Activated T-helper 1 cell treated with anti-CD3 and anti-CD28 coated beads, Interleukin-12 subunit alpha, Interleukin-12 subunit beta, Interleukin-2, Interleukin-4 antibody, amounts not matched to agents 30 ng/mL and 10 ng/mL and 1 ng/mL, durations not matched to agents 14 hours and 24 hours and 36 hours (primary cell): Measurements from ENCODE around the gene ACSL3. TPM values are rescaled to one million over a fixed set of nuclear protein-coding genes. Genes with fewer than 3 reads are reported as not detected.
"Not testable (repeated sequence)": the region's sequence is repeated elsewhere in the genome, so short reads cannot be mapped to it uniquely, and the experiment has no call there.

Experiments used
- DNase-seq: peaks from one replicate; pipeline ENCODE4 v3.0.0; 2021; ENCODE audit warnings: low spot score
- H3K27ac Mint-ChIP-seq: one replicate; pipeline ENCODE4 v1.8.0; 2021; ENCODE audit warnings: mild to moderate bottlenecking, mixed read lengths
- H3K27me3 Mint-ChIP-seq: one replicate; pipeline ENCODE4 v1.8.0; 2022; ENCODE audit warnings: mild to moderate bottlenecking, moderate library complexity, mixed read lengths; ENCODE audit not compliant: insufficient read depth
- H3K36me3 Mint-ChIP-seq: one replicate; pipeline ENCODE4 v1.8.0; 2021; ENCODE audit warnings: low read depth, mixed read lengths
- H3K4me1 Mint-ChIP-seq: one replicate; pipeline ENCODE4 v1.8.0; 2021; ENCODE audit warnings: low read depth, mixed read lengths
- H3K4me3 Mint-ChIP-seq: one replicate; pipeline ENCODE4 v1.8.0; 2021; ENCODE audit warnings: mild to moderate bottlenecking, moderate library complexity, mixed read lengths
- H3K9me3 Mint-ChIP-seq: one replicate; pipeline ENCODE4 v1.8.0; 2021; ENCODE audit warnings: mixed read lengths
- intact Hi-C: fragments of 100-400 bp; cut with micrococcal nuclease; formaldehyde crosslinking; loops from one replicate; pipeline ENCODE4 v1.15.1; 2024
- total RNA-seq: library from RNA; stranded (reverse); gene quantifications from 2 replicates; pipeline ENCODE4 v1.2.3, GENCODE V29; 2022

ACSL3 gene
- total RNA-seq, 1 donor from 2014 or later = 75.4 TPM

DNA sequence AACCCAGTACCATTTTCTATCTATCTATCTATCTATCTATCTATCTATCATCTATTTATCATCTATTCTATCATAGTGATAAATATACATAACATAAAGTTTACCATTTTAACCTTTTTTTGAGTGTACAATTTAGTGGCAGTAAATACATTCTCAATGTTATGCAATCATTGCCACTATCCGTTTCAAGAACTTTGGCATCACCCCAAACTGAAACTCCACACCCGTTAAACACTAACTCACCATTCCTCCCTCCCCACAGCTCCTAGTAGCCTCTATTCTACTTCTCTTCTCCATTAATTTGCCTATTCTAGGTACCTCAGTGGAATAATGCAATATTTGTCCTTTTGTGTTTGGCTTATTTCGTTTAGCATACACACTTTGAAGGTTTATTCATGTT, 108.7 kb downstream of the ACSL3 start:
- Mint-ChIP-seq H3K9me3 (no peaks in the 10 kb centered on the region), H3K27ac (no peak overlapping the region)
- intact Hi-C loops = no loop called here

DNA sequence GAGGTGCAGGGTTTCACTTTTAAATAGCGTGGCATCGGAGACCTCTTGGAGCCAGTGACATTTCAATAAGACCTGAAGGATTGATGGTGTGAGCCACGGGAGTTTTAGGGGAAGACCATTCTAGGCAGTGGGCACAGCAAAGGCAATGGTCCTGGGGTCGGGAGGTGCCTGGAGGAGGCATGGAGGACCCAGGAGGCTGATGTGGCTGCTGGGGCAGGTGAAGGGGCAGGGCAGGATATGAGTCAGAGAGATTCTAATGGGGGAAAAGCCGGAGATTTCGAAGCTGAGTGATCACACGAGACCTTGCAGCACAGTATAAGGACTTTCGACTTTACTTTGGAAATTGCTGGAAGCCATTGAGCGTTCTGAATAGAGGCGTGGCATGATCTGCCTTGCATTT, 111.6 kb downstream of the ACSL3 start:
- Mint-ChIP-seq H3K27ac (no peak overlapping the region), H3K27me3 (peaks cover 3% of the 10 kb centered on the region), H3K9me3 (no peaks in the 10 kb centered on the region), H3K4me1 (no peaks in the 10 kb centered on the region), H3K36me3 (no peaks in the 10 kb centered on the region), H3K4me3 (no peak overlapping the region)
- intact Hi-C loops = loop anchor here (5.0 kb wide), 2 partner anchors 130 to 755 kb away; no protein-coding TSS in a partner anchor
- DNase-seq = no peak

More for the DNA sequence above, 108.7 kb downstream of the ACSL3 start:
- DNase-seq = no peak
- Mint-ChIP-seq H3K27me3 (peaks cover 6% of the 10 kb centered on the region), H3K4me1 (no peaks in the 10 kb centered on the region), H3K36me3 (no peaks in the 10 kb centered on the region), H3K4me3 (no peak overlapping the region)

- intact Hi-C loops = loop anchor here (5.0 kb wide), 2 partner anchors 129 to 754 kb away; no protein-coding TSS in a partner anchor
- no peak overlapping the region for H3K27ac Mint-ChIP-seq
- H3K4me3 Mint-ChIP-seq = no peak overlapping the region
- no peaks in the 10 kb centered on the region for H3K36me3 Mint-ChIP-seq
- H3K9me3 Mint-ChIP-seq = no peaks in the 10 kb centered on the region
- peaks cover 2% of the 10 kb centered on the region for H3K27me3 Mint-ChIP-seq
- no peak for DNase-seq
- no peaks in the 10 kb centered on the region for H3K4me1 Mint-ChIP-seq
These were observed 112.4 kb downstream of the ACSL3 start for GRCh38 chr2:222973237-222973636.

- Mint-ChIP-seq H3K27ac (no peak overlapping the region), H3K9me3 (no peaks in the 10 kb centered on the region), H3K36me3 (no peaks in the 10 kb centered on the region), H3K4me3 (no peak overlapping the region), H3K27me3 (peaks cover 2% of the 10 kb centered on the region), H3K4me1 (no peaks in the 10 kb centered on the region)
- no peak for DNase-seq
- intact Hi-C loops = loop anchor here (5.0 kb wide), 2 partner anchors 129 to 754 kb away; no protein-coding TSS in a partner anchor
These were observed 112.9 kb downstream of the ACSL3 start for GRCh38 chr2:222973733-222974132.

DNA sequence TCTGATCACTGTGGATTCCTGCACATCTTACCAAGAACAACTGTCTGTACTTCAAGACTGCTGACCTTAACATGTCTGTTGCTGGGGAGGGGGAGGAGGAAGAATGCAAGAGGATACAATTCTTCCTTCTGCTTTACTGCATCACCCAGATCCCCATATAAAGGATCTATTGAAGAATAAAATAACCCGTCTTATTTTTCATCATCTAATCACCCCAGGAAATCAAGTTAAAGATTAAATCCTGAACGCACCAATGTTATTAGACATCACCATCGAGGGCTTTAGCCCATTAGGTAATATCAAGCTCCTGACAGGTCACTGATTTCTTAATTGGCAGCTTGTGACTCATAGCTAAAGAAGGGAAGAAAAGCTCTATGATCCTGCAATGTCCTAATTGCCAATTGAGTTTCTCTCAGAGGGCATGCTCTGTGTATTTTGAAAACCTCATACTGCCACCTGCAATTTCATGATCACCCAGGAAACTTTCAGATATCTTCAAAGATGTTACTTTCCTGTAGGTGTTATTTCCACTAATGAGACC, 115.8 kb downstream of the ACSL3 start:
- no peak for DNase-seq
- intact Hi-C loops = no loop called here
- Mint-ChIP-seq H3K27me3 (peaks cover 9% of the 10 kb centered on the region), H3K4me1 (no peaks in the 10 kb centered on the region), H3K4me3 (no peak overlapping the region), H3K9me3 (no peaks in the 10 kb centered on the region), H3K27ac (no peak overlapping the region), H3K36me3 (no peaks in the 10 kb centered on the region)

DNA sequence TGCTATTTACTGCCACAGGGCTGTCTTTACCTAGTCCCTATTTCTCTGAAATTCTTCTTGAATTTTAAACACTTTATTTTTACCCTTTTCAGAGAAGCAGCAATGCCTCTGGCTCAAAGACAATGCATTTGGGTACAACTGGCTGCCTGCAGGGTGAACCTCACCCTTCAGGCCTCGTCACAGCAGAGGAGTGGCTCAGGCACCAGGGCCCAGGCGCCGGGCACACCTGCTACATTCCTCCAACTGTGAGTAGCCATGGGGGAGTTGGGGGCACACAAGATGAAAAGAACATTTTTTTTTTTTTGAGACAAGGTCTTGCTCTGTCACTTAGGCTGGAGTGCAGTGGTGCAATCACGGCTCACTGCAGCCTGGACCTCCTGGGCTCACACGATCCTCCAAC, 116.3 kb downstream of the ACSL3 start:
- Mint-ChIP-seq H3K36me3 (no peaks in the 10 kb centered on the region), H3K27me3 (peaks cover 9% of the 10 kb centered on the region), H3K4me3 (no peak overlapping the region), H3K9me3 (no peaks in the 10 kb centered on the region), H3K4me1 (no peaks in the 10 kb centered on the region), H3K27ac (no peak overlapping the region)
- intact Hi-C loops = no loop called here
- DNase-seq = no peak

DNA sequence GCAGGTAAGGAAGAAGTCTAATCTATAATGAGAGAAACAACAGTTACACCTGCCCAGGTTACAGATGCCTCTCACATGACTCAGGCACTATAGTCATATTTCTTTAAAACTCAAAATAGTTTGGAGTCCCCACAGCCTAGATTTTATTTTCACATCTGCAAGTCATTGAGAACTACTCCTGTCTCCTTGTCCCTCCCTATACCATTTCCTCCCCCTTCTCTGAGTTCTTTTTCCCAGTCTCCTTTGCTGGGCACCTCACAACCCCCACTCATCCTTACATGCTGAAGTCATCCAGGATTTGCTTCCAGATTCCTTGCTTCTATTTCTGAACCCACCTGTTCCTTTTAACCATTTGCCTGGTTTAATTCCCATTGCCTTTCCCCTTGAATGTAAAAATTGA, 118.0 kb downstream of the ACSL3 start:
- Mint-ChIP-seq H3K27ac (no peak overlapping the region), H3K36me3 (no peaks in the 10 kb centered on the region), H3K4me3 (no peak overlapping the region), H3K4me1 (no peaks in the 10 kb centered on the region), H3K27me3 (peaks cover 9% of the 10 kb centered on the region), H3K9me3 (no peaks in the 10 kb centered on the region)
- intact Hi-C loops = no loop called here
- no peak for DNase-seq

DNA sequence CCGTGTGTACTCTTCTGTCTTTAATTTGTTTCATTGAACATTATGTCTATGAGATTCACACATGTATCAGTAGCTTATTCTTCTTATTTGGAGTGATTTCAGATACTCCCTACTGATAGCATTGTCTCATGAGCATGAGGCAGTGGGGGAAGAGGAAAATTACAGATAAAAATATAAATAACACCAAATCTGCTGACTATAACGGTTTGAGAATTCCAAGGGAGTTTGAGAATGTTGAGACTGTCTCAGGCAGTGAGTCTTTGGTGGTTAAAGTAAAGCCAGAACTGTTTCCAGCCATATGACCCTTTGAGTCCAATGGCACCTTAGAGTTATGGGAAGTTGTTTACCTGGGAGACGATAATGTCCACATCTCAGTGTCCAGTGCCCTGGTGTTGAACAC, 118.6 kb downstream of the ACSL3 start:
- no peak for DNase-seq
- peaks cover 9% of the 10 kb centered on the region for H3K27me3 Mint-ChIP-seq
- H3K9me3 Mint-ChIP-seq = no peaks in the 10 kb centered on the region
- H3K36me3 Mint-ChIP-seq = no peaks in the 10 kb centered on the region
- intact Hi-C loops = no loop called here
- no peak overlapping the region for H3K27ac Mint-ChIP-seq
- H3K4me1 Mint-ChIP-seq = no peaks in the 10 kb centered on the region
- no peak overlapping the region for H3K4me3 Mint-ChIP-seq

DNA sequence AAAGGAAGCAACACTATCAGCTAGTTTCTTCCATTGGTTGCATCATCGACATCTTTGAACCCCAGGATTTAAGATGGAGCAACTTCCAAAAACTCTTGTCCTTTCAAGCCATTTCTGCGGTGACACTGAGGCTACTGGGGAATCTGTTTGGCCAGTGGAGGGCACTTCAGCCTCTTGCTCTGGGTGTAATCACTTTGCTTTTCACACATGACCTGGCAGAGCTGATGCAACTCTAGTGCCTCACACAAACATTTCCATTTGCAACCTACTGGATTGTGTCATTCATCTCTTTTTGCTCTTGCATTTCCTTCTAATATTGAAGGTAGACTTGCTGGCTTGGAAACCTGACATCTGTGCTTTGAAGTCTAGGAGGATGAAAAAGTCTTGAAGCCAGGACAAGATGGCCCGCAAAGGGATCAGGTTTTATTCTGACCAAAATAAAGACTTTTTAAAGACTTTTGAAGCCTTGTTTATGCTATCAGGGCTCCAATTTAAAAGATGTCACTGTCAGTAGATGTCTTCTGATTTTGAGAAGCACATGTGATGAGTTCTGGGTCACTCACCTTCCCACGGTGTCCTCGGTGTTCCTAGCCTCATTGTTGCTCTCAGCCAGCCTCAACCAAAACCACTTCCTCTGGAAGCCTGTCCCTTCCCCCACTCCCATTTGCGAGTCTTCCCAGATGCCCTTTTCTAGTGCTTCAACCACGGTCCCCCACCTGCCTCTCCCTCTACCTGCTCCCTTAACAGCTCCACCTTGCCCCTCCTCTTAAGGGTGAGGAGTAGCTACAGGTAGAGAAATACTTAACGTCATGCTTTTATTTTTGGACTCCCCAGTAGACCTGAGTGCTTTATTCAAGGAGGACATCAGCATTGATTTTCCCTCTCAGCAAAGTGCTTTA, 121.4 kb downstream of the ACSL3 start:
- no peaks in the 10 kb centered on the region for H3K36me3 Mint-ChIP-seq
- intact Hi-C loops = no loop called here
- H3K27ac Mint-ChIP-seq = no peak overlapping the region
- peaks cover 11% of the 10 kb centered on the region for H3K27me3 Mint-ChIP-seq
- DNase-seq = no peak
- no peak overlapping the region for H3K4me3 Mint-ChIP-seq
- no peaks in the 10 kb centered on the region for H3K4me1 Mint-ChIP-seq
- no peaks in the 10 kb centered on the region for H3K9me3 Mint-ChIP-seq

GRCh38 chr2:222982909-222983265, 122.1 kb downstream of the ACSL3 start:
- DNase-seq = no peak
- H3K4me3 Mint-ChIP-seq = no peak overlapping the region
- H3K9me3 Mint-ChIP-seq = no peaks in the 10 kb centered on the region
- H3K4me1 Mint-ChIP-seq = no peaks in the 10 kb centered on the region
- no peaks in the 10 kb centered on the region for H3K36me3 Mint-ChIP-seq
- no peak overlapping the region for H3K27ac Mint-ChIP-seq
- peaks cover 11% of the 10 kb centered on the region for H3K27me3 Mint-ChIP-seq
- intact Hi-C loops = no loop called here

GRCh38 chr2:222984908-222985307, 124.1 kb downstream of the ACSL3 start:
- Mint-ChIP-seq H3K27ac (no peak overlapping the region), H3K27me3 (peaks cover 5% of the 10 kb centered on the region), H3K9me3 (peaks cover 2% of the 10 kb centered on the region), H3K36me3 (no peaks in the 10 kb centered on the region), H3K4me1 (no peaks in the 10 kb centered on the region), H3K4me3 (no peak overlapping the region)
- intact Hi-C loops = no loop called here
- DNase-seq = no peak

GRCh38 chr2:222989431-222989830, 128.6 kb downstream of the ACSL3 start:
- Mint-ChIP-seq H3K36me3 (no peaks in the 10 kb centered on the region), H3K4me1 (no peaks in the 10 kb centered on the region), H3K27me3 (peaks cover 3% of the 10 kb centered on the region), H3K27ac (no peak overlapping the region), H3K9me3 (peaks cover 2% of the 10 kb centered on the region), H3K4me3 (no peak overlapping the region)
- no peak for DNase-seq
- intact Hi-C loops = no loop called here

DNA sequence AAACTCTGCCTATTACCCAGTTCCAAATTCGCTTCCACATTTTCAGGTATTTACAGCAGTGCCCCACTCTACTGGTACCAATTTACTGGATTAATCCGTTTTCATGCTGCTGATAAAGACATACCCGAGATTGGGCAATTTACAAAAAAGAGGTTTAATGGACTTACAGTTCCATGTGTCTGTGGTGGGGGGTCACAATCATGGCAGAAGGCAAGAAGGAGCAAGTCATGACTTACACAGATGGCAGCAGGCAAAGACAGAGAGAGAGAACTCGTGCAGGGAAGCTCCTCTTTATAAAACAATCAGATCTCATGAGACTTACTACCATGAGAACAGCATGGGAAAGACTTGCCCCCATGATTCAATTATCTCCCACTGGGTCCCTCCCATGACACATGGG, 129.4 kb downstream of the ACSL3 start:
- H3K9me3 Mint-ChIP-seq, H3K36me3 Mint-ChIP-seq, DNase-seq, H3K27ac Mint-ChIP-seq, H3K4me3 Mint-ChIP-seq, H3K4me1 Mint-ChIP-seq, H3K27me3 Mint-ChIP-seq, intact Hi-C loops: not testable (repeated sequence)
